Gastroesophageal sphincter (tissue), 3 donors: ENCODE measurements around the gene CAMK1G.

ENCODE experiments used
- POLR2A ChIP-seq, 2 donors: fragments of 450-650 bp; IDR thresholded peaks; one replicate each; pipeline ENCODE4 v1.6.1; 2017; ENCODE audit warnings: antibody characterized with exemption in 2 of 2, mild to moderate bottlenecking in 2 of 2, moderate library complexity in 1 of 2
- POLR2AphosphoS5 ChIP-seq: sonication (generic); formaldehyde crosslinking; IDR thresholded peaks from one replicate; pipeline ENCODE4 v1.6.1; 2017; ENCODE audit warnings: antibody characterized with exemption
- TF ChIP-seq, protein P1 (sequence below), 4 experiments: fragments of 200-600 bp in 2 of 4; fragments of 450-650 bp in 2 of 4; sonication (generic) in 1 of 4; IDR thresholded peaks; one replicate each; pipeline ENCODE4 v1.5.1; 2017 to 2019; ENCODE audit warnings: antibody characterized with exemption in 4 of 4, mild to moderate bottlenecking in 2 of 4, moderate library complexity in 2 of 4

DNA sequence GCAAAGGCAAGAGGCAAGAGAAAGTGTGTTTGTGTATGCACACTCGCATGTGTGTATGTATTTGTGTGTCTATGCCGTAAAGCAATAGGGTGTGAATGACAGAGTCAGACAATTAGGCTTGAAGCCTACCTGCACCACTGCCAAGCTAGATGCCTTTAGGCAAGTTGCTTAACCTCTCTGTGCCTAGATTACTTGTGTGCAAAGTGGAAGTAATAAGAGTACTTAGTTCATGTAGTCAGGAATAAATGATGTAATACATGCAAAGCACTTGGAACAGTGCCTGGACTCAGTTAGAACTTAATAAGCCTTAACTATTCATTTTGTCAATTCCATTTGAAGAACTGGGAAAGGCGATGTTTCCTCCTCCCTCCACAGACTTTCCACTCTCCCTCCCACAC is 37.0 kb downstream of the CAMK1G start:
- TF ChIP-seq, protein P1, sequence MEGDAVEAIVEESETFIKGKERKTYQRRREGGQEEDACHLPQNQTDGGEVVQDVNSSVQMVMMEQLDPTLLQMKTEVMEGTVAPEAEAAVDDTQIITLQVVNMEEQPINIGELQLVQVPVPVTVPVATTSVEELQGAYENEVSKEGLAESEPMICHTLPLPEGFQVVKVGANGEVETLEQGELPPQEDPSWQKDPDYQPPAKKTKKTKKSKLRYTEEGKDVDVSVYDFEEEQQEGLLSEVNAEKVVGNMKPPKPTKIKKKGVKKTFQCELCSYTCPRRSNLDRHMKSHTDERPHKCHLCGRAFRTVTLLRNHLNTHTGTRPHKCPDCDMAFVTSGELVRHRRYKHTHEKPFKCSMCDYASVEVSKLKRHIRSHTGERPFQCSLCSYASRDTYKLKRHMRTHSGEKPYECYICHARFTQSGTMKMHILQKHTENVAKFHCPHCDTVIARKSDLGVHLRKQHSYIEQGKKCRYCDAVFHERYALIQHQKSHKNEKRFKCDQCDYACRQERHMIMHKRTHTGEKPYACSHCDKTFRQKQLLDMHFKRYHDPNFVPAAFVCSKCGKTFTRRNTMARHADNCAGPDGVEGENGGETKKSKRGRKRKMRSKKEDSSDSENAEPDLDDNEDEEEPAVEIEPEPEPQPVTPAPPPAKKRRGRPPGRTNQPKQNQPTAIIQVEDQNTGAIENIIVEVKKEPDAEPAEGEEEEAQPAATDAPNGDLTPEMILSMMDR (IDR thresholded peaks at IDR 0.05), result no peak
- no peak for TF ChIP-seq POLR2AphosphoS5
- no peak for TF ChIP-seq POLR2A (IDR thresholded peaks at IDR 0.05)
